Dermis blood vessel endothelial cell (primary cell): ENCODE measurements around the gene PALM3. TPM values are rescaled to one million over a fixed set of nuclear protein-coding genes. Genes with fewer than 3 reads are reported as not detected.
"Not testable (repeated sequence)": the region's sequence is repeated elsewhere in the genome, so short reads cannot be mapped to it uniquely, and the experiment has no call there.

ENCODE experiments used
- DNase-seq: peaks from one replicate; pipeline ENCODE4 v3.0.0; 2010
- total RNA-seq: library from RNA; depleted of rRNA; stranded (reverse); fragments of >200 nt; gene quantifications from 2 replicates; pipeline ENCODE4 v1.2.3, GENCODE V29; 2014

The PALM3 gene
- total RNA-seq, 1 donor from 2014 or later = not detected

GRCh38 chr19:14031719-14032480 lies 30.0 kb downstream of the PALM3 start, which contains the start of gene IL27RA:
Gene IL27RA (plus strand): TSS chr19:14031762. CDS start chr19:14031873, 111 bp downstream.
- peak; percentile 60 for DNase-seq

GRCh38 chr19:14030997-14031718 lies 30.7 kb downstream of the PALM3 start:
- DNase-seq = no peak

GRCh38 chr19:14028901-14029300 lies 33.0 kb downstream of the PALM3 start:
- DNase-seq = no peak

GRCh38 chr19:14027856-14028450 lies 33.9 kb downstream of the PALM3 start, which contains the start of gene RLN3:
Gene RLN3 (plus strand): TSS chr19:14028148. CDS start chr19:14028205, 57 bp downstream.
- no peak for DNase-seq

- DNase-seq = not testable (repeated sequence)
Measured at GRCh38 chr19:14026652-14027192, 35.2 kb downstream of the PALM3 start.

- DNase-seq = peak; percentile 83
Measured at GRCh38 chr19:14023404-14024235, 38.3 kb downstream of the PALM3 start.

- no peak for DNase-seq
Measured at GRCh38 chr19:14022469-14022868, 39.4 kb downstream of the PALM3 start.

GRCh38 chr19:14021474-14021873 lies 40.4 kb downstream of the PALM3 start:
- DNase-seq = no peak

- not testable (repeated sequence) for DNase-seq
Measured at GRCh38 chr19:14019739-14020138, 42.1 kb downstream of the PALM3 start.

- no peak for DNase-seq
Measured at GRCh38 chr19:14019100-14019499, 42.8 kb downstream of the PALM3 start.

- DNase-seq = no peak
Measured at GRCh38 chr19:14015524-14016035, 46.3 kb downstream of the PALM3 start.

GRCh38 chr19:14012378-14012915 lies 49.4 kb downstream of the PALM3 start:
- DNase-seq = no peak

- no peak for DNase-seq
Measured at GRCh38 chr19:14006766-14007562, 54.9 kb downstream of the PALM3 start.

GRCh38 chr19:14006085-14006765 lies 55.7 kb downstream of the PALM3 start, which contains the start of gene RFX1:
Gene RFX1 (minus strand): TSS chr19:14006320. CDS start chr19:13993843, 12,477 bp downstream.
- DNase-seq = peak; percentile 100

- peak; percentile 94 for DNase-seq
Measured at GRCh38 chr19:14005349-14006084, 56.4 kb downstream of the PALM3 start.

GRCh38 chr19:14004619-14005348 lies 57.1 kb downstream of the PALM3 start:
- DNase-seq = peak; percentile 61
